GM12873 (cell line): ENCODE data around the gene SLU7.

ENCODE experiments used
- TF ChIP-seq, protein P1 (sequence below): IDR thresholded peaks from 2 replicates; pipeline ENCODE4 v1.5.1; 2012; ENCODE audit warnings: low read depth, mild to moderate bottlenecking, moderate library complexity, low read length, control low read depth; ENCODE audit not compliant: insufficient read depth; ENCODE audit errors: missing control alignments

Gene SLU7

DNA sequence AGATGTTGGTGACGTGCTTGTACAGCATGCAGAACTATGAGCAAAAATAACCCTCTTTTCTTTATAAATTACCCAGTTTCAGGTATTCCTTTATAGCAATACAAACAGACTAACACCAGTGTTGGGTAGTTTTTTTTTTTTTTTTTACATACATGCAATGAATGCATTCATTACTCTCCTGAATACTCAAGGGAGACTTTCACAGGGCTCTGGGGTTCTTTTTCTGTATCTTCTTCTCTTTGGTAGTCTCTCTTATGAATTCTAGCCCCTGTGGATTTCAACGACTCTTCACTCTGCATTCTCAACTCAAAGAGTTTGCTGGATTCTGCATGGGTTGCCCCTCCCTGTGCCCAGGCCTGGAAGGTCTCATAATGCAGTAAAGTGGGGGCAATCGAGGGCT, 30.6 kb upstream of the SLU7 start:
- TF ChIP-seq, protein P1, sequence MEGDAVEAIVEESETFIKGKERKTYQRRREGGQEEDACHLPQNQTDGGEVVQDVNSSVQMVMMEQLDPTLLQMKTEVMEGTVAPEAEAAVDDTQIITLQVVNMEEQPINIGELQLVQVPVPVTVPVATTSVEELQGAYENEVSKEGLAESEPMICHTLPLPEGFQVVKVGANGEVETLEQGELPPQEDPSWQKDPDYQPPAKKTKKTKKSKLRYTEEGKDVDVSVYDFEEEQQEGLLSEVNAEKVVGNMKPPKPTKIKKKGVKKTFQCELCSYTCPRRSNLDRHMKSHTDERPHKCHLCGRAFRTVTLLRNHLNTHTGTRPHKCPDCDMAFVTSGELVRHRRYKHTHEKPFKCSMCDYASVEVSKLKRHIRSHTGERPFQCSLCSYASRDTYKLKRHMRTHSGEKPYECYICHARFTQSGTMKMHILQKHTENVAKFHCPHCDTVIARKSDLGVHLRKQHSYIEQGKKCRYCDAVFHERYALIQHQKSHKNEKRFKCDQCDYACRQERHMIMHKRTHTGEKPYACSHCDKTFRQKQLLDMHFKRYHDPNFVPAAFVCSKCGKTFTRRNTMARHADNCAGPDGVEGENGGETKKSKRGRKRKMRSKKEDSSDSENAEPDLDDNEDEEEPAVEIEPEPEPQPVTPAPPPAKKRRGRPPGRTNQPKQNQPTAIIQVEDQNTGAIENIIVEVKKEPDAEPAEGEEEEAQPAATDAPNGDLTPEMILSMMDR = no peak

DNA sequence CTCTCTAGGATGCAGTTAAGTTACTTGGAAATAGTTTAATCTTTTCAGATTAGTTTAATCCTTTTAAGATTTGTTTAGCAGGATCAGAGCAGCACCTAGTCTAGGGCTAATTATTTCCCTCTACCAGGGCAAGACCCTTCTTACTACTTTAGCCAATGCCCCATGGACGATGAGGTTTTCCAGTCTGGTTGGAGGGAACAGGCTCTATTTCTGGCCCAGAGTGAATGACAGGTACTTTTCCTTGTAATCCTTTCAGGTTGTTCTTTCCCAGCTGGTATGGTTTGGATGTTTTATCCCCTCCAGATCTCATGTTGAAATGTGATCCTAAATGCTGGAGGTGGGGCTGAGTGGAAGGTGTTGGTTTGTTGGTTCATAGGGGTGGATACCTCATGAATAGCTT, 30.0 kb upstream of the SLU7 start:
- TF ChIP-seq, protein P1 = no peak

DNA sequence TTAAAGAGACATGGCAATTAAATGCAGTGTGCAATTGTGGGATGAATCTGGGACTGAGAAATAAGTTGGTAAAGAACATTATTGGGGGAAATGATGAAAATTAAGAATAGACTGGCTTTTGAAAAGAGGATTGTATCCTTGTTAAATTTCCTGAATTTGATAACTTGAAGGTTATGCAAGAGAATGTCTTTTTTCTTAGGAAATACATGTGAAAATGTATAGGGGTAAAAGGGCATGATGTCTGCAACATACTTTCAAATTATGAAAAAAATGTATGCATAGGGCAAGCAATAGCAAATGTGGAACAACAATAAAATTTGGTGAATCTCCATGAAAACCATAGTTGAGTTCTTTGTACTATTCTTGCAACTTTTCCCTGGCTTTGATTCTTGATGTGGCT, 26.9 kb upstream of the SLU7 start:
- TF ChIP-seq, protein P1 = no peak

DNA sequence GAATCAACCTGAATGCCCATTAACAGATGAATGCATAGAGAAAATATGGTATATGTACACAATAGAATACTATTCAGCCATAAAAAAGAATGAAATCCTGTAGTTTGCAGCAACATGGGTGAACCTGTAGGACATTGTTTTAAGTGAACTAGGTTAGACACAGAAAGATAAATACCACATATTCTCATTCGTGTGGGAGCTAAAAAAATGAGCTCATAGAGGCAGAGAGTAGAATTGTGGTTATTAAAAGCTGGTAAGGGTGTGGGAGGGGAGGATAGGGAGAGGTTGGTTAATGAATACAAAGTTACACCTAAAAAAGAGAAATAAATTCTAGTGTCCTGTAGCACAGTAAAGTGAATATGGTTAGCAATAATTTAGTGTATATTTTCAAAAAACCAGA, 26.3 kb upstream of the SLU7 start:
- TF ChIP-seq, protein P1 = no peak

DNA sequence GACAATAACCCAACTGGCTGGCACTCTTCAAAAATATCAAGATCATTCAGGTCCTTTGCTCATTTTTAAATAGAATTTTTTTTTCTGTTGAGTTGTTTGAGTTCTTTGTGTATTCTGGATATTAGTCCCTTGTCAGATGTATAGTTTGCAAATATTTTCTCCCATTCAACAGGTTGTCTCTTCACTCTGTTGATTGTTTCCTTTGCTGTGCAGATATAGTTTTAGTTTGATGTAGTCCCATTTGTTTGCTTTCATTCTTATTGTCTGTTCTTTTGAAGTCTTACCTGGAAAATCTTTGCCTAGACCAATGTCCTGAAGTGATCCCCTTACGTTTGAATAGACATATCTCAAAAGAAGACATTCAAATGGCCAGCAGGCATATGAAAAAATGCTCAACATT, 25.5 kb upstream of the SLU7 start:
- TF ChIP-seq, protein P1 = no peak

DNA sequence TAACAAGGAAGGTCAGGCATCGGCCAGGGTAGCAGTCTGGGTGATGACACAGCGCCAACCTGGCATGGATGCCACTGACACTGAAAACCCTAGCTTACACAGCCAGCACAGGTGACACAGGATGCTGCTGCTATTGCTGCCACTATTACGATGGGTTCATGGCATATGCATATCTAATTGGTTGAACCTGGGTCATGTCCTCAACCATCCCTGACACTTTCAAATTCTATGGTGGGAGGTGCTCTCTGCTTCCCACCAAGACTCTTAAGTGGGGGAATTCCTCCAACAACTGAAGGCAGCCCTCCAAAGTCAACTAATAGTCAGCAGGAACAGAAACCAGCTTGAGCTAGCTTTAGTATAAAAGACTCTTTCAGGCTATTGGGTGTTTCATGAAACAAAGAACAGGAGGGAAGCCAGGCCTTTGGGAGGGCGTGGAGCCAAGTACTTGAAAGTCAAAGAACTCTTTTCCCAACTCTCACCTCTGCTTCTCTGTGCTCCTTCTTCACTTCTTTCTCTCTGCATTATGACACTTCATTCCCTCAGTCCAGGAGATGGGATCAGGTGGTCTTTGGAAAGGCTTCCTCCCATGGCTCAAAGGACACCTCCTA, 24.0 kb upstream of the SLU7 start:
- TF ChIP-seq, protein P1 = no peak

DNA sequence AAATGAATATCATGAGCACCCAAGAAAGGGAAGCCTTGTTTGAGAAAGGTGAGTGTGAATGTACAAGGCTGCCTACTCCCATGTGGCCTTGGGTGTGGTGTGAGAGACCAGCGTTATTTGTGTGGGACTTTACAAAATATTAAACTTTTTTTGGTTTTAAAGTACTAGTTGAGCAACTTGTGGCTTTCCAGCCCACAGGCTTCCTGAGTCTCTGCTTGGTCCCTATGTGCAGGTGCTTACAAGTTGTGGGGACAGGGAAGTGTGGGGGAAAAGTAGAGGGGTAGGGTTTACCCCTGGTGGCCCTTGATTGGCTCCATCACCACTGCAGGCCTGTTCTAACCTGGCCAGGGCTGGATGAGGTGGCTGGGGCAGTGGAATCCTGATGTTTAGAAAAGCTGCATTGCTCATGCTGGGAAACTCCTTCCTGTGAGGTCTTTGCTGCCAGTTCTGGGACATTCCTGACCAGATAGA, 22.5 kb upstream of the SLU7 start:
- TF ChIP-seq, protein P1 = no peak

DNA sequence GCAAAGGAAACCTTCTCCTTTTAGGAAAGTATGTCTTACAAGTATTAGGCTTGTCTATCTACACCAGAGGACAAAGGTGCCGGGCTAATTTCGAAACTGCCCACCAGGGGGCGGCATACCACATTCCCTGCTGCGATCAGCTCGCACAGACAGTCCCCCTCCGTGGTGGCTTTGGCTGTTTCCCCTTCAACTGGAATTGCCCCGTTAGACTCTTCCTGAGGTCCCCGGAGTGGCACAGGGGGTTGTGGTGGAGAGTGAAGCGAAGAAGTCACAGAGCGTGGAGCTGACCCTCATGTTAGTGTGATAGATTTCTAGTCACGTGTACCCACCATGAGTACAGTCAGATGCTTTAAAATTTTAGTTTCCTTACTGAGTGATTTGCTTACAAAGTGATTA, 20.3 kb upstream of the SLU7 start:
- TF ChIP-seq, protein P1 = peak; percentile 91
